ENCODE measurements around the gene CNOT6. TPM values are rescaled to one million over a fixed set of nuclear protein-coding genes. Genes with fewer than 3 reads are reported as not detected.

CNOT6 gene
- total RNA-seq, 1 donor from 2014 or later, result 18.8 TPM

- DNase-seq (ENCODE audit: low spot score), result no peak
These were observed 74.7 kb downstream of the CNOT6 start for GRCh38 chr5:180568914-180569313.

- no peak for DNase-seq (ENCODE audit: low spot score)
These were observed 81.4 kb downstream of the CNOT6 start for GRCh38 chr5:180575571-180575970.

GRCh38 chr5:180580681-180581080 is 86.5 kb downstream of the CNOT6 start:
- DNase-seq (ENCODE audit: low spot score), result no peak

GRCh38 chr5:180583738-180584137 is 89.6 kb downstream of the CNOT6 start:
- DNase-seq (ENCODE audit: low spot score), result no peak

GRCh38 chr5:180586204-180586603 is 92.0 kb downstream of the CNOT6 start:
- DNase-seq (ENCODE audit: low spot score), result no peak

- DNase-seq (ENCODE audit: low spot score), result no peak
These were observed 92.7 kb downstream of the CNOT6 start for GRCh38 chr5:180586870-180587269.

- DNase-seq (ENCODE audit: low spot score), result no peak
These were observed 95.8 kb downstream of the CNOT6 start for GRCh38 chr5:180589771-180590542.

GRCh38 chr5:180590543-180591310 is 96.5 kb downstream of the CNOT6 start:
- DNase-seq (ENCODE audit: low spot score), result no peak

GRCh38 chr5:180591311-180591887 is 97.2 kb downstream of the CNOT6 start, which contains the start of gene SCGB3A1:
Gene SCGB3A1, minus strand, starts transcription at chr5:180591499. Its CDS starts 37 bp downstream, at chr5:180591462.
- DNase-seq (ENCODE audit: low spot score), result no peak

DNA sequence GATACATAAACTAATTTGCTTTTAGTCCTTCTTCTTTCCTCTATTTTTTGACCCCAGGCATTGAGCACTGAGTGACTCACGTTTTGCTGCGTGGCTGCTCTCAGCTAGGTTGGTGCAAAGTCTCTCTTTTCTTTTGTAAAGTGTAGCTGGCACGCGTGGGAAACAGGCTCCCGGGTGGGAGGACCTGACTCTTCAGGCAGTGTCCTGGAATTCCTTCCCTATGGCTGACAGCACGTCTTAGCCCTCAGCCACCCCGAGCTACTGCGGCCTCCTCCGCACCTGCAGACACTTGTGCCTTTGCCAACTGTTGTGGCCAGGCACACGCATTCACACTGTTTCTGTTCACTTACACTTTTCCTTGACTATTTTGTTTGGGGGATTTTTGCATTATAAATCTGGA is 98.0 kb downstream of the CNOT6 start:
- DNase-seq (ENCODE audit: low spot score), result no peak

- no peak for DNase-seq (ENCODE audit: low spot score)
These were observed 99.4 kb downstream of the CNOT6 start for GRCh38 chr5:180593446-180594206.

DNA sequence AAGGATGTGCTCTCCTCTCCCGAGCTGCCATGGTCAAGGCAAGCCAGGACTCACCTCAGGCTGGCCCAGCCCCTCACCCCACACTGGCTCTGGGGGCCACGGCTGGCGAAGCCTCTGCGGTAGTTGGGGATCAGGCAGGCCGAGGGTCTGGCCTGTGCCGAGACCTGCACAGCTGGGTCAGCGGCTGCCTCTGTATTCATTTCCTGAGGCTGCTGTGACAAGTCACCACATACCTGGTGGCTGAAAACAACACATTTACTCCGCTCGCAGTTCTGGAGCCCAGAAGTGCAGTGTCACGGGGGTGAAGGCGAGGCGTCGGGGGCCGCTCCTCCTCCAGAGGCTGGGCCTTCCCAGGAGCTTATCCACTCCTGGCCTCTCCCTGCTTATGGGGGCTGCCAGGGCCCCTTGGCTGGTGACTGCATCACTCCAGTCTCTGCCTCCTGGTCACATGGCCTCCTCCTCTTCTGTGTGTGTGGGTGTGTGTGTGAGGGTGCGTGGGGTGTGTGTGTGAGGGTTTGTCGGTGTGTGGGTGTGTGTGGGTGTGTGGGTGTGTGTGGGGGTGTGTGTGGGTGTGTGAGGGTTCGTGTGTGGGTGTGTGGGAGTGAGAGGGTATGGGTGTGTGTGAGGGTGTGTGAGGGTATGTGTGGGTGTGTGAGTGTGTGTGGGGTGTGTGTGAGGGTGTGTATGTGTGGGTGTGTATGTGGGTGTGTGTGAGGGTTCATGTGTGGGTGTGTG is 100.3 kb downstream of the CNOT6 start:
- DNase-seq (ENCODE audit: low spot score), result no peak

DNA sequence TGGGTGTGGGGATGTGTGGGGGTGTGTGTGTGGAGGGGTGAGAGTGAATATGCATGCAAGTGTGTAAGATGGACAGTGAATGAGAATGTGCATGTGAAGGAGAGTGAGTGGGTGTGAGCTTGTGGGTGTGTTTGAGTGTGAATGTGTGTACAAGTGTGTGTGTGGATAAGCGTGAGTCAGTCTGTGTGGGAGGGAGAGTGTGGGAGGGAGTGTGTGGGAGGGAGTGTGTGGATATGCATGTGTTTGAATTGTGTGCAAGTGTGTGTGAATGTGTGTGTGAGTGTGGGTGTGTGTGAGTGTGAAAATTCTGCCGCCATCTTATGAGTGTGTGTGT is 100.8 kb downstream of the CNOT6 start:
- DNase-seq (ENCODE audit: low spot score), result no peak

- no peak for DNase-seq (ENCODE audit: low spot score)
These were observed 101.4 kb downstream of the CNOT6 start for GRCh38 chr5:180595381-180596114.

DNA sequence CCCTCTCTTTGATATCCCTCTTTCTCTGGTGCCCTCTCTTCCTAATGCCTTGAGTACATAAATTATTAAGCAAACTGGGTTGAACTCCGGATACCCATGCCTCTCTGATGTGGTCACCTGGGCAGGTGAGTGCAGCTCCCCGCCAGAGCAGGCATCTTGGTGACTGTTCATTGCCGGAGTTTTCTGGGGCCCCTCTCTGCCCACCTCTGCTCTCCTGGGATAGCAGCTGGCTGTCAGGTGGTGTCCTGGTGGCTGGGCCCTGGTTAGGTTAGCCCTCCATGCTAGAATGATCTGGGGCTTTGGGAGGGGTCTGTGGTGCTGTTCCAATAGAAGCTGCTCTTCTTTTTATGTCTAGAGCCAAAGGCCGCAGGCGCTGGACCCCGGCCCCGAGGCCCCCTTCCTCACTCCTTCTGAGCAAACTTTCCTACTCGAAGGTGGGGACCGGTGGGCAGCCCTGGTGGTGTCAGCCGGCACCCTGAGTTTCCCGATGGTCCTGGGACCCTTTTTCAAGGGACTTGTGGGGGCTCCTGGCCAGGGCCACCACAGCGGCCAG is 102.0 kb downstream of the CNOT6 start:
- DNase-seq (ENCODE audit: low spot score), result no peak

DNA sequence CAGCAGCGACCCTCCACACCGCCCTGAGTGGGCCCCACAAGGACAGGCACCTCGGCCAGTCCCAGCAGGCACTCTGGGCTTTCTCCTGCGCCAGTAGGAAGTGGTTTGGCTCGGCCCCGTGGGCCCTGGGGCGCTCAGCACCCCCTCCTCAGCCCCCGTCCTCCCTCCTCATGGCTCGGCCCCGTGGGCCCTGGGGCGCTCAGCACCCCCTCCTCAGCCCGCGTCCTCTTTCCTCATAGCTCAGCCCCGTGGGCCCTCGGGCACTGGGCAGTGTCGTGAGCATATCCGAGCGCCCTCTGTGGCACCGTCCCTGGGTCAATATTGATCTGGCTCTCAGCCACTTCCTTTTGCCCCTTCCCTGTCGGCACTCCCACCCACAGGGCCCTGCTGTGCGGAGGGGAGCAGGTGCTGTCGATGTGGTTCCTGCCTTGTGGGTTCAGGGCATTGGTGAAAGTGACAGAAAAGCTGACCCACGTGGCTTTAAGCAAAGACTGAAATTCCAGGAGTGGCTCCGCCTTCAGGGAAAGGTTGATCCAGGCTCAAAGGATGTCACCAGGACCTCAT is 102.6 kb downstream of the CNOT6 start:
- no peak for DNase-seq (ENCODE audit: low spot score)

- DNase-seq (ENCODE audit: low spot score), result no peak
These were observed 104.1 kb downstream of the CNOT6 start for GRCh38 chr5:180598316-180598701.

DNA sequence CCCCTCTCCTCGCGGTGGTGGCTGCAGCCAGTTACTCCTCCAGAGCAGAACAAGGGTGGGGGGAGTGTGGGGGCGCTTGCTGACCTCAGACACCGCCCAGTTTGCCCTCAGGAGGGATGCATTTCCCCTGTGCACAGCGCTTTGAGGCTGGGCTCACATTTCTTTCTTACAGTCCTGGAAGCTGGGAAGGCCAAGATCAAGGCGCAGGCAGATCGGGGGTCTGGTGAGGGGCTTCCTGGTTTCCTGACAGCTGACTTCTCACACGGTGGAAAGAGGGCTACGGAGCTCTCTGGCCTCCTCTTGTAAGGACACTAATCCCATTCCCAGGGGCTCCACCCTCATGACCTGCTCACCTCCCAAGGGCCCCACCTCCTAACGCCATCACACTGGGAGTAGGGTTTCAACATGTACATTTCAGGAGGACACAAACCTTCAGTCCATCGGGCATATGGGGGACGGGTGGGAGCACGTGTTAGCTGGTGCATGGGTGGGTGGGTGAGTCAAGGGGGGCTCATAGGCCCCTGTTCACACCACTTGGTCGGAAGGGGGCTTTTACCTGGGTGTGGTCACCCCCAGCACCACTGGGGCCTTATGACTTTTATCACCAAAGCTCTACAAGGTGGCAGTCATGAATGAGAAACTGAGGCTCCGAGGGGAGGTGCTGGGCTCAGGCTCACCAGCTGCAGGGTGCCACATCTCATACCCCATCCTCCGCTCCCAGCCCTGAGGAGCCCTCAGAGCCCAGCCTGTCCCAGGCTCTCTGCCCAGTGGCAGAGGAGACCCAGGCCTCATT is 104.8 kb downstream of the CNOT6 start:
- no peak for DNase-seq (ENCODE audit: low spot score)

DNA sequence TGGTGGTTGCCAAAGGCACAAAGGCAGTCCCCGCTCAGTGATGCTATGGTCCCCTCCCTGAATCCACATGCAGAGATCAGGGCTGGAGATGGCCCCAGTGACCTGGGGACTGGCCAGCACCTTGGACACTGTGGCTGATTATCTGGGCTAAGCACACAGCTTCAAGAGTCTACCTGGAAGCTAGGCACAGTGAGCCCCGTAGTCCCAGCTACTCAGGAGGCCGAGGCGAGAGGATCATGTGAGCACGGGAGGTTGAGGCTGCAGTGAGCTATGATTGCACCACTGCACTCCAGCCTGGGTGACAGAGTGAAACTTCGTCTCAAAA is 105.4 kb downstream of the CNOT6 start:
- no peak for DNase-seq (ENCODE audit: low spot score)

Data from umbilical cord (tissue), 2 donors.